Coronary artery (tissue), 2 donors: ENCODE data around the gene TMEM38A.
"Not testable (repeated sequence)": the region's sequence is repeated elsewhere in the genome, so short reads cannot be mapped to it uniquely, and the experiment has no call there.

Experiments used
- DNase-seq: peaks from one replicate; pipeline ENCODE4 v3.0.0-alpha.2; 2017; ENCODE audit warnings: low spot score
- H3K27ac ChIP-seq, 2 donors: fragments of 200-600 bp; sonication (generic); one replicate each; pipeline ENCODE4 v1.5.1; 2016 to 2019
- H3K4me3 ChIP-seq: fragments of 200-600 bp; sonication (generic); 2 replicates; pipeline ENCODE4 v1.5.1; 2016; ENCODE audit warnings: mild to moderate bottlenecking, moderate library complexity
- CTCF ChIP-seq: fragments of 200-600 bp; sonication (generic); IDR thresholded peaks from one replicate; pipeline ENCODE4 v1.5.1; 2019; ENCODE audit warnings: antibody characterized with exemption

TMEM38A gene

GRCh38 chr19:16726916-16727315 lies 66.0 kb downstream of the TMEM38A start:
- H3K27ac ChIP-seq = no peak overlapping the region
- no peak overlapping the region for H3K4me3 ChIP-seq
- no peak for DNase-seq
- TF ChIP-seq CTCF = no peak

- not testable (repeated sequence) for DNase-seq, H3K27ac ChIP-seq, H3K4me3 ChIP-seq
Observed at GRCh38 chr19:16735650-16736266, 74.8 kb downstream of the TMEM38A start.

GRCh38 chr19:16736709-16737108 lies 75.8 kb downstream of the TMEM38A start:
- TF ChIP-seq CTCF = no peak
- Histone ChIP-seq H3K4me3 (no peak overlapping the region), H3K27ac (no peak overlapping the region)
- no peak for DNase-seq

GRCh38 chr19:16737911-16738310 lies 77.0 kb downstream of the TMEM38A start:
- DNase-seq = no peak
- Histone ChIP-seq H3K27ac (no peak overlapping the region), H3K4me3 (no peak overlapping the region)
- TF ChIP-seq CTCF = no peak

GRCh38 chr19:16739546-16739945 lies 78.6 kb downstream of the TMEM38A start:
- H3K27ac ChIP-seq = no peak overlapping the region
- no peak for TF ChIP-seq CTCF
- H3K4me3 ChIP-seq = no peak overlapping the region
- no peak for DNase-seq
